Esophagus muscularis mucosa (tissue), 3 donors: ENCODE data around the gene CNTNAP2.

Source experiments
- CTCF ChIP-seq, 3 experiments: fragments of 200-600 bp in 2 of 3; fragments of 450-650 bp in 1 of 3; sonication (generic) in 2 of 3; IDR thresholded peaks; one replicate each; pipeline ENCODE4 v1.5.1; 2017 to 2019; ENCODE audit warnings: antibody characterized with exemption in 3 of 3, mild to moderate bottlenecking in 2 of 3, moderate library complexity in 1 of 3
- EP300 ChIP-seq: sonication (generic); formaldehyde crosslinking; IDR thresholded peaks from one replicate; pipeline ENCODE4 v1.6.1; 2017; ENCODE audit warnings: antibody characterized with exemption

- TF ChIP-seq CTCF (IDR thresholded peaks at IDR 0.05) (no peak), EP300 (no peak)
These were observed 2045.2 kb downstream of the CNTNAP2 start for GRCh38 chr7:148161776-148162175.
